Measurements from ENCODE around the gene RASSF4.

RASSF4 gene

DNA sequence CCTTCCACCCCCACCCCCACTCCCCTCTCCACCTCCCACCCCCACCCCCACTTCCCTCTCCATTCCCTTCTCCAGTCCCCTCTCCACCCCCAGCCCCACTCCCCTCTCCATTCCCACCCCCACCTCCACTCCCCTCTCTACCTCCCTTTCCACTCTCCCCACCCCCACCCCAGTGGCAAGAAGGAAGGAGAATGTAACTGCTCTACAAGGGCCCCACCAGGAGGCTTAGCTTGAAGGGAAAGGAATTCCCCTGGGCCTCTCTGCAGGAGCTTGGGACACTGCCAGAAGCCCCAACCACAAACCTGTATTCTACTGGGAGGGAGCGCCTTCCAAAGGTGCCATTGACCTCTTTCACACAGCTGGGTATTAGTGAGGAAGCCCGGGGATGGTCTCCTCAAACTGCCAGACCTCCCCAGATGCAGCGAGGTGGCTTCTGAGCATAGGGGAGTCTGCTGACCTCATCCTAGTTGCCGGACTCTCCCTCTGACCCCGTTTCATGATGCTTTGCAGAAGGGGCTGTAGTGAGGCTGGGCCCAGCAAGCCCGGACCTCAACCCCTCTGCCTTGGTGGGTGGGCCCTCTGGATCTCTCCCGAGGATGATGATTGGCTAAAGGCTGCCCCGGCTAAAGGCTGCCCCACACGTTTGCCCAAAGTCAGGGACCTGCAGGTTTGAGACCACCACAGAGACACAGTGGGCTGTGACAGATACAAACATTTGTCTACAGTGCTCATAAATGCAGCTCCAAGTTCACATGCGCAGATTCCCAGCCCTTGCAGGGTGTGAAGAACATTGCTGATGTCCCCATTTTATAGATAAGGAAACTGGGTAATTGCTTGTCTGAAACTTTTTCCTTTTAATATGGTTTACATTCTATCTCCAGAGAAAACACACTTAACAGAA lies 16.1 kb downstream of the RASSF4 start:
- peaks cover 60% of the 10 kb centered on the region for H3K4me1 ChIP-seq (ENCODE audit: insufficient read depth, low read length)
- peak overlapping the region in 1 of 2 donors; percentile 95 for H3K4me3 ChIP-seq (ENCODE audit: low read depth in 1 of 2, low read length in 2 of 2)
- peak overlapping the region; percentile 41 for H3K27ac ChIP-seq (ENCODE audit: low read depth, low read length)
- H3K9me3 ChIP-seq (ENCODE audit: low read length): no peaks in the 10 kb centered on the region
- no peaks in the 10 kb centered on the region for H3K27me3 ChIP-seq (ENCODE audit: control insufficient read depth in 1 of 2, insufficient read depth in 2 of 2, low read length in 2 of 2)
- H3K36me3 ChIP-seq (ENCODE audit: insufficient read depth, low read length): peaks cover 16% of the 10 kb centered on the region
- peak overlapping the region; percentile 10 for H3K9ac ChIP-seq (ENCODE audit: low read length)

DNA sequence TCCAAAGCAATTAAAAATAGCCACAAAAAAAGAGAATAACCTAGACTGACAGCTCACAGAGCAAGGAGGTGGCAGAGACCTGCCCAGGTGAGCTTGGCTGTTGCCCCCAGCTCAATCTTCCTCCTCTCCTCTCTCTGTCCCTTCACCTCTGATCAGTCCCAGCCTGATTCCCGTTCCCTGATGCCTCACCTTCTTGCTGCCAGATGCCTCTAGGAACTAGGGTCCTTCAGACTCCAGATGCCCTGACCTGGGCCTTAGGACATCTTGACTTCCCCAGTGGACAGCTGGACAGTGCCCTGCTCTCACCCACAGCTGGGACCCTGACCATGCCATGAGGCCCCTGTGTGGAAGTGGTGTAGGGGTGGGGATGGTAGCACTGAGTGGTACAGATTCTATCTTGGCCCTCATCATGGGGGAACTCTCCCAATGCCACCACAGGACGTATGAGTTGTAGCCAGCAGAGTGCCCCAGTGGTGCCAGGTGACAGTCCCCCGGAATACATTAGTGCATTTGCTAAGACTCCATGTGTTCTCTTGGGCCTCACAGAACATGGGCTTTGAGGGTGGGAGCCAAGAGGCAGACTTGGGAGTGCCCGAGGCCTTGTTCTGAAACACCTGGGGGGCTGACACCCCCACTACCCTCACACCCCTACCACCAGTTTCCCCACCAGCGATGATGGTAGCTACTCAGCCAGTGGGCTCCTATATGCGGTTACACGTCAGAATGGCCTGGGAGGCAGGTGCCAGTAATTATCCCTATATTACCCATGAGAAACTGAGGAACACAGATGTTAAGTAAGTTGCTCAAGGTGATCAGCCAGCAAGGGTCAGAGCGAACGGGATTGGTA lies 17.0 kb downstream of the RASSF4 start:
- H3K27ac ChIP-seq (ENCODE audit: low read depth, low read length): peak overlapping the region; percentile 75
- H3K27me3 ChIP-seq (ENCODE audit: control insufficient read depth in 1 of 2, insufficient read depth in 2 of 2, low read length in 2 of 2): no peaks in the 10 kb centered on the region
- H3K36me3 ChIP-seq (ENCODE audit: insufficient read depth, low read length): peaks cover 16% of the 10 kb centered on the region
- H3K4me1 ChIP-seq (ENCODE audit: insufficient read depth, low read length): peaks cover 68% of the 10 kb centered on the region
- H3K9ac ChIP-seq (ENCODE audit: low read length): peak overlapping the region; percentile 10
- H3K9me3 ChIP-seq (ENCODE audit: low read length): no peaks in the 10 kb centered on the region
- peak overlapping the region; percentile 18 to 95 for H3K4me3 ChIP-seq (ENCODE audit: low read depth in 1 of 2, low read length in 2 of 2)

DNA sequence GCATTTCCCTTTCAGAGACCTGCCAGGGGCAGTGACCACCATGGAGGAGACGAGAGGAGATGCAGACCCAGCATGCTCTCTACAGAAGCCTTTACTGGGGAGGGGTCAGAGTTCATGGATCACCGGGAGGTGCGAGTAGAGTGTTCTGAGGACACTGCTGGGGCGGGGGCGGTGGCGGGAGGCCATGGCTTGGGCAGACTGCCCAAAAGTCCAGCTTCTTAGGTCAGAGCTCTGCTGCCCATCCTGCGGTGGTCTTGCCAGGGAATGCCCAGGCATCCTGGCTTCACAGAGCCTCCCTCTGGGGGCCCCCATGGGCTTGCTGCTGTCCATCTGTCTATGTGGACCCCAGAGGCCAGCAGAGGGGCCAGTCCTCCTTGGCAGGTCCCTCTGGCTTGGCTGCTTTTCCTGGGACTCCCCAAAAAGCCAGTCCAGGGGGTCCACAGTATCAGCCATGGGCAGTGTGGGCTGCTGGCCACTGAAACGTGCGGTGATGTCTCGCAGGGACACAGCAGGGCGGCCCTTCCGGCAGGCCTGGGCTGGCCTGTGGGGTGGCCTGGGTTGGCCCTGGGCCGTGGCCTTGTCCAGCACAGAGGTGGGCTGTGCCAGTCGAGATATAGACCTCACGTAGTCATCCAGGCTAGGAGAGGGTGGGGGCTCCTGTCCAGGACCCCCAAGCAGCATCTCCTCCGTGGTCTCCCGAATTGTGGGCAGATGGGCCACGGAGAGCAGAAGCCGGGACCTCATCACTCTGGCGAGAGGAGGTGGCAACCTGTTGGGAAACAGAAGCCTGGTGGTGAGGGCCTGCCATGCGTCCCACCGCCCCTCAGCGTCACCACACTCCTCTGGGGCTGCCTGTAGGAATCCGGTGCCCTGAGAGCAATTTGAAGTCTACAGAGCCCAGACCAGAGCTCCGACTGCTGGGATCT lies 17.9 kb downstream of the RASSF4 start:
- peak overlapping the region; percentile 75 for H3K27ac ChIP-seq (ENCODE audit: low read depth, low read length)
- peaks cover 77% of the 10 kb centered on the region for H3K4me1 ChIP-seq (ENCODE audit: insufficient read depth, low read length)
- H3K4me3 ChIP-seq (ENCODE audit: low read depth in 1 of 2, low read length in 2 of 2): peak overlapping the region; percentile 18 to 95
- H3K9ac ChIP-seq (ENCODE audit: low read length): peak overlapping the region; percentile 74
- H3K36me3 ChIP-seq (ENCODE audit: insufficient read depth, low read length): peaks cover 10% of the 10 kb centered on the region
- no peaks in the 10 kb centered on the region for H3K27me3 ChIP-seq (ENCODE audit: control insufficient read depth in 1 of 2, insufficient read depth in 2 of 2, low read length in 2 of 2)
- no peaks in the 10 kb centered on the region for H3K9me3 ChIP-seq (ENCODE audit: low read length)

DNA sequence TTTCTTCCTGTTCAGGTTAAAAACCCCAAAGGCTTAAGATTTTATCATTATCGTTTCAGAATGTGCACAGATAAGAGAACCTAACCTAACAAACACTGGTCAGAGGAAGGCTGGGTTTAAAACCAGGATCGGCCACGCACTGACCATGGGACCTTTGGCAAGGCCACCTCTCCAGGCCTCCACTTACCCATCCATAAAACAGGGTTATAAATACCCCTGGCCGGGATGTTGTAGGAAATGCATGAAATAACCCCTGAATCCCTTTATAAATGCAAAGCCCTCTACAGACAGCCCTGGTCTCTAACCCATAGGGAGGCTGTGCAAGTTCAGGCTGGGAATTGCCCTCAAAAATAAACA lies 18.6 kb downstream of the RASSF4 start:
- no peaks in the 10 kb centered on the region for H3K27me3 ChIP-seq (ENCODE audit: control insufficient read depth in 1 of 2, insufficient read depth in 2 of 2, low read length in 2 of 2)
- peak overlapping the region; percentile 74 for H3K9ac ChIP-seq (ENCODE audit: low read length)
- H3K4me1 ChIP-seq (ENCODE audit: insufficient read depth, low read length): peaks cover 77% of the 10 kb centered on the region
- H3K4me3 ChIP-seq (ENCODE audit: low read depth in 1 of 2, low read length in 2 of 2): peak overlapping the region; percentile 18 to 95
- H3K9me3 ChIP-seq (ENCODE audit: low read length): no peaks in the 10 kb centered on the region
- peak overlapping the region; percentile 75 for H3K27ac ChIP-seq (ENCODE audit: low read depth, low read length)
- H3K36me3 ChIP-seq (ENCODE audit: insufficient read depth, low read length): peaks cover 10% of the 10 kb centered on the region

DNA sequence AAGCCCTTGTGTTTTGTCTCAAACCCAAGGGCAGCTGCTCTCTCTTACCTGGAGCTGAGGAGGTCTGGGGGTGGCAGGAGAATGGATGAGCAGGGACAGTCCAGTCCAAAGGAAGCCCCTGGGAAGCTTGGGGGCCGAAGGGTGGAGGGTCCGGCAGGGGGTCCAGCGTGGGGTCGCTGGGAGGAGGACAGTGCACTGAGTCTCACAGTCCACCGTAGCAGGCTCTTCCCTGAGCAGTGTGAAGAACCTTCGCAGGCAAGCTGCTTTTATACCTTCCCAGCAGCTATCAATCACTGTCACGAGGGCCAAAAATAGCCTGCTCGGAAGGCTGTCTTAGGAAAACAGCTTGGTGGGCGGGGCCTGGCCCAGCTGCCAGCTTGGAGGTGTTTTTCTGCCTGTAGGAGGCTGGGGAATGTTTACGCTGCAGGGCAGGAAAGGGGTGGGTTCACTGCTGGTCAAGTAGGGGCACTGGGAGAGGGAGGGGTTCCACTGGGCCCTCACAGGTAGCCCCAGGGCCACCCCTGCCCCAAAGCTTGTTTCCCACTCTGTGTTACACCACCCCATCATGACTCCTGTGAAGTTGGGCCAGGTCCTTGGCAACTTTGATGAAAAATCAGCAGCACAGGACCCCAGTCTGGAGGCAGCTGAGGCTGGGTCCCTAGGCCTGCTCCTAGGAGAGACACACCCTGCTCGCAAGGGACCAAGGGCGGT lies 19.1 kb downstream of the RASSF4 start, which contains the start of gene DEPP1:
TSS of gene DEPP1 (minus strand) at position 240 of the 711 bp plus-strand sequence. CDS start 779 bp downstream, outside the sequence.
- H3K36me3 ChIP-seq (ENCODE audit: insufficient read depth, low read length): peaks cover 10% of the 10 kb centered on the region

DNA sequence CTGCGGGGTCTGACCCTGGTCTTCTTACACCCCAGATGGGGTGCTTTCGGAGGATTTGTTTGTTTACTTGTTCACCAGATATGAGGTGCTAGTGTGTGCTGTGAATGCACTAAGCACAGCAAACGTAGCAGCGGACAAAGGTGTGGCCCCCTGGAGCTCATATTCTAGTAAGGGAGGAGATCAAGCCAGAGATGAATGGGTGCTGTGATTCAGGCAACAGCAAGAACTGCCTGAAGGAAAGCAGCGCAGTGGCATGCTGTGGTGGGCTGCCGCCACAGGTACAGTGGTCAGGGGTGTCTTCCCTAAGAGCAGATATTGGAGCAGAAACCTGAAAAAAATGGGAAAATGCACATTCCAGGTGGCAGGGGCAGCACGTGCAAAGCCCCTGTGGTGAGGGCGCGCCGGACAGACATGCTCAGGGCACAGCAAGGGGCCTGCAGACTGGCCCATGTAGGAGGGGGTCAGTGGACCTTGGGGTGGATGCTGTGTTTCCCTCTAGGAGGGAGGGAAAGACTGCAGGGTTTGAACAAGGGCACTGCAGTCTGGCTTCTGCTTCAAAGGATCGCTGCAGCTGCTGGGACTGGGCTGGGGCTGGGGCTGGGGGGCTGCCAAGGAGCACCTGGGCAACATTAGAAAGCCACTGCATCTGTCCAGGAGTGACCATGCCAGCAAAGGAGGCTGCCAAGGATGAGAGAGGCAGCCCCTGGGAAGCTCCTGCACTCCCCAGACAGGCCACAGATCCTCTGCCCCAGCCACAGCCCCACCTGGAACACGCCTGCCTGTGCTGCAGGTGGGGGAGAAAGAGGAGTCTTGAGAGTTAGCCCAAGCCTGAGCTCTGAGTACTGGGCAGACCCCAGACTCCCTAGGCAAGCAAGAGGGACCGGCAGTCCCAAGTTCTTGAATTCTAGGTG lies 19.9 kb downstream of the RASSF4 start:
- H3K27ac ChIP-seq (ENCODE audit: low read depth, low read length): peak overlapping the region; percentile 75
- peaks cover 71% of the 10 kb centered on the region for H3K4me1 ChIP-seq (ENCODE audit: insufficient read depth, low read length)
- peak overlapping the region in 1 of 2 donors; percentile 95 for H3K4me3 ChIP-seq (ENCODE audit: low read depth in 1 of 2, low read length in 2 of 2)
- H3K27me3 ChIP-seq (ENCODE audit: control insufficient read depth in 1 of 2, insufficient read depth in 2 of 2, low read length in 2 of 2): no peaks in the 10 kb centered on the region
- no peak overlapping the region for H3K9ac ChIP-seq (ENCODE audit: low read length)
- no peaks in the 10 kb centered on the region for H3K9me3 ChIP-seq (ENCODE audit: low read length)
- H3K36me3 ChIP-seq (ENCODE audit: insufficient read depth, low read length): peaks cover 10% of the 10 kb centered on the region

More for the DNA sequence above, 19.1 kb downstream of the RASSF4 start, which contains the start of gene DEPP1:
- Histone ChIP-seq H3K27me3 (ENCODE audit: control insufficient read depth in 1 of 2, insufficient read depth in 2 of 2, low read length in 2 of 2) (no peaks in the 10 kb centered on the region), H3K27ac (ENCODE audit: low read depth, low read length) (peak within 1 kb of the TSS; percentile 75), H3K9me3 (ENCODE audit: low read length) (no peaks in the 10 kb centered on the region), H3K9ac (ENCODE audit: low read length) (peak within 1 kb of the TSS; percentile 74), H3K4me1 (ENCODE audit: insufficient read depth, low read length) (peaks cover 77% of the 10 kb centered on the region), H3K4me3 (ENCODE audit: low read depth in 1 of 2, low read length in 2 of 2) (peak within 1 kb of the TSS; percentile 18 to 95)

DNA sequence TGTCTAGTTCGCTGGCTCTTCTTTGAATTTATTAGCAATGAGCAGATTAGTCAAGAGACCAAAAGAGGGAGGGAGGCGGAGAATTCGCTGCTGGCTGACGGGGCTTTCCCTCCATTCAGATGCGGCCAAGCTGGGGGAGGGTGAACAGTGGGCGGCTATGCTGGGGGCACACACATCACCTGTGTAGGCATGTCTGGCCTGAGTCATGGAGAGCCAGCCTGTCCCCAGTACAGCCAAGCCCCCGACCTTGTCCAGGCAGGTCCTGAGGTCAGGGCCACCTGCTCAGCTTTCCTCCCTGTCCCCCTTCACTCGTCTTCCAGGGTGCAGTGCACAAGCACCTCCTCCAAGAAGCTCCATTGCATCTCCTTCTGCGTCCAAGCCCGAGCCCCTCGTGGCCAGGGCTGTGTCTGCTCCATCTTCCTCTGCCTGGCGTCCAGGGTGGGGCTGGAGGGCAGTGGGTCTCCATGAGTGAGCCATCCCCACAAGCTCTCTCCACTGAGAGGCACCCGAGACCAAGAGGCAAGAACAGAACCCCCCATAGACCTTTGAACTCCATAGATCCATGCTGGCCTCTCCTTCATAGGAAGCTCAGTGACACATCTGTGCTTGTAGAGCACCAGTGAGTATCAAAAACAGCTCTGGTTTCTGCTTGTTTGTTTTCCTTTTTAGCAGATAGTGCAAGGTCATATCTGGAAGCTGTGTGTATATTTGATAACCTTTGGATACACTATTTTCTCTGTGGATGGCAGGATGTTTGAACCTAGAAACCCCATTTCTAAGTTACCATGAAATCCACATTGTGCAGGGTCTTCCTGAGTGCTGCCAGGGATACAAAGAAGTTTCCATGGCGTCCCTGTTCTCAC lies 20.9 kb downstream of the RASSF4 start:
- Histone ChIP-seq H3K9me3 (ENCODE audit: low read length) (no peaks in the 10 kb centered on the region), H3K27ac (ENCODE audit: low read depth, low read length) (peak overlapping the region; percentile 75), H3K27me3 (ENCODE audit: control insufficient read depth in 1 of 2, insufficient read depth in 2 of 2, low read length in 2 of 2) (no peaks in the 10 kb centered on the region), H3K4me3 (ENCODE audit: low read depth in 1 of 2, low read length in 2 of 2) (peak overlapping the region in 1 of 2 donors; percentile 18), H3K4me1 (ENCODE audit: insufficient read depth, low read length) (peaks cover 69% of the 10 kb centered on the region), H3K9ac (ENCODE audit: low read length) (no peak overlapping the region), H3K36me3 (ENCODE audit: insufficient read depth, low read length) (peaks cover 17% of the 10 kb centered on the region)

DNA sequence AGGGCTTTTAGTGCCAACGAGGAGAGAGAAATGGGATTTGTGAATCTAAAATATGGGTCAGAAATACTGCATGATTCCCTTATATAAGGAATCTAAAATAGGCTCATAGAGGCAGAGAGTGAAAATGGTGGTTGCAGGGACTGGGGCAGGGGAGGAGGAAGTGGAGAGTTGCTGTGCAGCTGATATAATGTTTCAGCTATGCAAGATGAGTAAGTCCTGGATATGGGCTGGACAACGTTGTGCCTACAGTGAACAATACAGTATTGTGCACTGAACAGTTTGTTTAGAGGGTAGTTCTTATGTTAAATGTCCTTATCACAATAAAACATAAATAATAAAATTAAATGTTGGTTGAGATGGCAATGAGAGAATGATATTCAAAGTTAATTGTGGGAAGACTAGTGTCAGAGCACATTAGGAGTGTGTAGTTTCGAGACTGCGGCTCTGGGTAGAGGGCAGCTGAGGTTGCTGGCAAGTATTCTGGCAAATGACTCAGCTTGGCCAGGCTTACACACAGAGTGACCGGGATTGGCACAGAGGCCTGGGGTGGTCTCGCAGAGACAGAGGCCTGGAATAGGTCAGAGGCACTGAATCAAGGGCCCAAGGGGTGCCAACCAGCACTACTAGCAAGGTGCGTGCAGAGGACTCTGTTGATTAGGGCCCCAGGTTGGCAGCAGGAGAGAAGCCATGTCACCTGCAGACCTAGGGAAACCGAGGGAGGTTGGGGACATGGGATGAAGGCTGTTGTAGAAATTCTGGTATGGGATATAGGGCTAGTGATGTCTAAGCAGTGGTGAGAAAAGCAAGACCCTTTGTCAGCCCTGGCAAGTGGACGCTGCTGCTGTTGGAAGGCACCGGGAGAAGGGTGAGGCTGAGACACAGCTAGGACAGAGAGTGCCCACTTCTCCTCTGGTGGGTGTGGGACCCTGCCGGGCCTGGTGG lies 21.8 kb downstream of the RASSF4 start:
- Histone ChIP-seq H3K9me3 (ENCODE audit: low read length) (no peaks in the 10 kb centered on the region), H3K4me3 (ENCODE audit: low read depth in 1 of 2, low read length in 2 of 2) (peak overlapping the region in 1 of 2 donors; percentile 18), H3K27ac (ENCODE audit: low read depth, low read length) (peak overlapping the region; percentile 75), H3K4me1 (ENCODE audit: insufficient read depth, low read length) (peaks cover 65% of the 10 kb centered on the region), H3K9ac (ENCODE audit: low read length) (no peak overlapping the region), H3K27me3 (ENCODE audit: control insufficient read depth in 1 of 2, insufficient read depth in 2 of 2, low read length in 2 of 2) (no peaks in the 10 kb centered on the region), H3K36me3 (ENCODE audit: insufficient read depth, low read length) (peaks cover 16% of the 10 kb centered on the region)

Data from muscle layer of colon (tissue), 2 donors.